Peyer's patch (tissue), 4 donors: ENCODE results near the gene CRY2.
"Not testable (repeated sequence)": the region's sequence is repeated elsewhere in the genome, so short reads cannot be mapped to it uniquely, and the experiment has no call there.

ENCODE experiments used
- CTCF ChIP-seq, 6 experiments: fragments of 450-650 bp in 4 of 6; fragments of 200-600 bp in 2 of 6; sonication (generic) in 1 of 6; IDR thresholded peaks; one replicate each; pipeline ENCODE4 v1.5.1; 2017 to 2019; ENCODE audit warnings: antibody characterized with exemption in 6 of 6, mild to moderate bottlenecking in 3 of 6, moderate library complexity in 1 of 6
- POLR2A ChIP-seq, 2 donors: fragments of 450-650 bp; IDR thresholded peaks; one replicate each; pipeline ENCODE4 v1.5.1; 2017; ENCODE audit warnings: antibody characterized with exemption in 2 of 2, mild to moderate bottlenecking in 2 of 2, moderate library complexity in 2 of 2

- not testable (repeated sequence) for TF ChIP-seq CTCF, POLR2A (IDR thresholded peaks at IDR 0.05)
These were observed 20.8 kb upstream of the CRY2 start for GRCh38 chr11:45826492-45826891.
